Activated naive CD4-positive, alpha-beta T cell treated with anti-CD3 and anti-CD28 coated beads, Interleukin-2, amount 50 U/mL, for 16 hours (primary cell): Measurements from ENCODE around the gene FHOD1.

Experiments
- DNase-seq: peaks from one replicate; pipeline ENCODE4 v3.0.0-alpha.2; 2020

The FHOD1 gene

GRCh38 chr16:67206838-67207248 is 40.4 kb downstream of the FHOD1 start:
- no peak for DNase-seq

- no peak for DNase-seq
These were observed 41.0 kb downstream of the FHOD1 start for GRCh38 chr16:67206129-67206837.

DNA sequence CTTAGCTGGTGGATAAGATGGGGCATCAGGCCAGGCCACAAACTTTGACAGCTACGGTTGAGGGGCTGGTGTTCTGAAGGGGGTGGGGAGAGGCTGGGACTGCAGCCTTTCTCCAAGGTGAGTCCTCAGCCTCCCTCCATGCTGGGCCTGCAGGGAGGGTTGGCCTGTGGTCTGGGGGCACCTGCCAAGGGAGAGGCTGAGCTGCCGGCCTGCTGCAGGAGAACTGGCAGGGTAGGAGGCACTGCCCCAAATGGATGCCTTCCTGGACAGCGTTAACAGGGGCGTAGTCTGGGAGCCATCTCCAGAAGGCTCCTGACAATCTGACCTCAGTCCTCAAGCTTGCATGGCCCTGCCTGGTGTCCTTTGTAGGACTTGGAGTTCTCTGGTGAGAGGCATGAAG is 43.2 kb downstream of the FHOD1 start:
- DNase-seq, result no peak

GRCh38 chr16:67202956-67203493 is 44.3 kb downstream of the FHOD1 start:
- DNase-seq, result no peak

GRCh38 chr16:67202426-67202825 is 44.9 kb downstream of the FHOD1 start:
- DNase-seq, result no peak

DNA sequence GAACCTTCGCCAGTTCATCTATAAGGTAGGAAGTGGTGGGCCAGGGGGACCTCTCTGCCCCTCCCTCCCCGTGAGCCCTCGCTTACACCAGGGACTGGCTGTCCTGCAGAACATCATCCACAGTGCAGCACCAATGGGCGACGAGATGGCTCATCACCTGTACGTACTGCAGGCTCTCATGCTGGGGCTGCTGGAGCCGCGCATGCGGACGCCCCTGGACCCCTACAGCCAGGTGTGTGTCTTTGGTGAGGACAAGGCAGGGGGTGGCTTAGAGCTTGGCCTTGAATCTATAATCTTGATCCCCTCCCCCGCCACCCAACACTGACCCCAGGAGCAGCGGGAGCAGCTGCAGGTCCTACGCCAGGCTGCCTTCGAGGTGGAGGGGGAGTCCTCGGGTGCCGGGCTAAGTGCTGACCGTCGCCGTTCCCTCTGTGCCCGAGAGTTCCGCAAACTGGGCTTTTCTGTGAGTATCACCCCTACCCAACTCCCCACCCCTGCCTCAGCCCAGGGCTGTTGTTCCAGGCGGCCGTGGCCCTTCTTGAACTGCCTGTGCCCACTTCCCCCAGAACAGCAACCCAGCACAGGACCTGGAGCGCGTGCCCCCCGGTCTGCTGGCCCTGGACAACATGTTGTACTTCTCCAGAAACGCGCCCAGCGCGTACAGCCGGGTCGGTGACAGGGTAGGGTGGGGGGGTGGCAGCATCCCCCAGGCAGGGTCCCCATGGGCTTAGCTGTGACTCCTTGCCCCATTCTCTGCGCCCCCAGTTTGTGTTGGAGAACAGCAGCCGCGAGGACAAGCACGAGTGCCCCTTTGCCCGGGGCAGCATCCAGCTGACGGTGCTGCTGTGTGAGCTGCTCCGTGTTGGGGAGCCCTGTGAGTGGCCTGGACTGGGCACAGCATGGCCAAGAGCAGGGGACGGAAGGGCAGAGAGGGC is 45.6 kb downstream of the FHOD1 start:
- no peak for DNase-seq

GRCh38 chr16:67200491-67200890 is 46.8 kb downstream of the FHOD1 start:
- DNase-seq, result no peak

GRCh38 chr16:67199808-67200198 is 47.5 kb downstream of the FHOD1 start:
- no peak for DNase-seq

GRCh38 chr16:67199011-67199807 is 48.1 kb downstream of the FHOD1 start, which contains the start of gene ELMO3:
ELMO3 (plus strand) TSS chr16:67199131; CDS start chr16:67199327, 196 bp downstream.
- DNase-seq, result no peak

DNA sequence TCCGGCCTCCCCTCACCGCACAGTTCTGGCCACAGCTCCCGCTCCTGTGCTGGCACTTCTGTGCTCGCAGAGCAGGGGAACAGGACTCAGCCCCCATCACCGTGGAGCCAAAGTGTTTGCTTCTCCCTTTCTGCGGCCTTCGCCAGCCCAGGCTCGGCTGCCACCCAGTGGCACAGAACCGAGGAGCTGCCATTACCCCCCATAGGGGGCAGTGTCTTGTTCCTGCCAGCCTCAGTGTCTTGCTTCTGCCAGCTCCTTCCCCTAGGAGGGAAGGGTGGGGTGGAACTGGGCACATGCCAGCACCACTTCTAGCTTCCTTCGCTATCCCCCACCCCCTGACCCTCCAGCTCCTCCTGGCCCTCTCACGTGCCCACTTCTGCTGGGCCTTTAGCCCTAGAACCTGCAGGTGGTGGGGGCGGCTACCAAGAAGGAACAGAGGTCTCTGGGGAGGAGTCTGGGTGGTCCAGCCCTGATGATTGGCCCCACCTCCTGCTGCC is 49.0 kb downstream of the FHOD1 start:
- DNase-seq, result no peak

DNA sequence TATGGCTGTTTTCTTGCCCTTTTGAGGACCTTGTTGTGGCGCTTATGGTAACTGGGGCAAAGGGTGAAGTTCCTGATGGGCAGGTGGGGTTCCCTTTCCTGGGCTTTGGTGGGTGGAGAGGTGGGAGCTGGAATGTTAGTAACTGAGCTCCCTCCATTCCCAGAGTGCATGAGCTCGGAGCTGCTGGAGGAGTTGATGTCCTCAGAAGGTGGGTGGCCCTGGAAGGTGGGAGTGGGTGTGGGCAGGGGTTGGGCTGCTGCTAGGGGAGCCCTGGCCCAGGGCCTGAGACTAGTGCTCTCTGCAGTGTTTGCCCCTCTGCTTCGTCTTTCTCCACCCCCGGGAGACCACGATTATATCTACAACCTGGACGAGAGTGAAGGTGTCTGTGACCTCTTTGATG is 49.6 kb downstream of the FHOD1 start:
- no peak for DNase-seq

DNA sequence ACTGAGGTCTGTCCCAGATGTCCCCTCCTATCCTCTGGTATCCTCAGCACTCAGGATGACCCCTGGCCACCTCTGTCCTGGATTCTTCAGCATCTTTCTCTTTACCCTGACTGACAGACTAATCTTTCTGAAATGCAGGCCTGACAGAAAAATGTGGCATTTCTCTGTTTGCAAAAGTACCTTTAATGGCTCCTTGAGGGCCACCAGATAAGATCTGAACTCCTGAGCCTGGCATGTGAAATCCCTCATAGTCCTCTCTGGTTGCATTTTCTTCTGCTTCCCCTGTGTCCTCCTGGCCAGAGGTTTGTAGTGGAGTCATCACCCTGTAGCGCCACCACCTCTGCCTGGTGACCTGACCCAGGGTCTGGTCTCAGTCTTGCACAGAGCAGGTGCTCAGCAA is 50.4 kb downstream of the FHOD1 start:
- no peak for DNase-seq

- DNase-seq, result no peak
These were observed 51.6 kb downstream of the FHOD1 start for GRCh38 chr16:67195676-67196075.

- DNase-seq, result no peak
These were observed 53.0 kb downstream of the FHOD1 start for GRCh38 chr16:67194260-67194659.

- DNase-seq, result no peak
These were observed 53.7 kb downstream of the FHOD1 start for GRCh38 chr16:67193536-67193935.

- no peak for DNase-seq
These were observed 54.4 kb downstream of the FHOD1 start for GRCh38 chr16:67192781-67193361.

GRCh38 chr16:67191995-67192681 is 55.1 kb downstream of the FHOD1 start, which contains the start of gene E2F4:
E2F4 (plus strand) TSS chr16:67192155; CDS start chr16:67192228, 73 bp downstream.
- DNase-seq, result peak; percentile 86

DNA sequence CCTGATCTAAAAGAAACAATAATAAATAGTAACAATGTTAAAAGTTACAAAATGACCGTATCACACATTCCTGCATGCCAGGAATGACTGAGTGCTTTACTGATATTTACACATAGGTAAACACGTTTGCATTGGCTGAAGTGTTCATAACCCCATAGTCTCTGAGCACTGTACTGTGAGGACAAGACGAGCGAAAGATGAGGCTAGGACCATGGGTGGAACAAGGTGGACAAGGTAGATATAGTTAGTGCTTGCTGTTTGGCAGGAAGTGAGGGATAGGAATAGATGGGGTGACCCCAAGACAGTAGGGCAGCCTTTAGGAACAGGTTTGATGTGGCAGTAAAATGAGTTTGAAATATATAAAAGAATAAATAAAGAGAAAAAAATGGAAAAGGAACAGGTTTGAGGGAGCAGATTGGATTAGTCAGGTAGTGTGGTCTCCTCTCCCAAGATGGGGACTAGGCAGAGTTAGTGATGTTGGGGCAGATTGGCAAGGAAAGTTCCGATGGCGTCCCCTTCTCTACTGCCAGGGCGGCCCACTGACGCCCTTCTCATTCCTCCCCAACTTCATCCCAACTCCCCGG is 55.8 kb downstream of the FHOD1 start:
- no peak for DNase-seq

DNA sequence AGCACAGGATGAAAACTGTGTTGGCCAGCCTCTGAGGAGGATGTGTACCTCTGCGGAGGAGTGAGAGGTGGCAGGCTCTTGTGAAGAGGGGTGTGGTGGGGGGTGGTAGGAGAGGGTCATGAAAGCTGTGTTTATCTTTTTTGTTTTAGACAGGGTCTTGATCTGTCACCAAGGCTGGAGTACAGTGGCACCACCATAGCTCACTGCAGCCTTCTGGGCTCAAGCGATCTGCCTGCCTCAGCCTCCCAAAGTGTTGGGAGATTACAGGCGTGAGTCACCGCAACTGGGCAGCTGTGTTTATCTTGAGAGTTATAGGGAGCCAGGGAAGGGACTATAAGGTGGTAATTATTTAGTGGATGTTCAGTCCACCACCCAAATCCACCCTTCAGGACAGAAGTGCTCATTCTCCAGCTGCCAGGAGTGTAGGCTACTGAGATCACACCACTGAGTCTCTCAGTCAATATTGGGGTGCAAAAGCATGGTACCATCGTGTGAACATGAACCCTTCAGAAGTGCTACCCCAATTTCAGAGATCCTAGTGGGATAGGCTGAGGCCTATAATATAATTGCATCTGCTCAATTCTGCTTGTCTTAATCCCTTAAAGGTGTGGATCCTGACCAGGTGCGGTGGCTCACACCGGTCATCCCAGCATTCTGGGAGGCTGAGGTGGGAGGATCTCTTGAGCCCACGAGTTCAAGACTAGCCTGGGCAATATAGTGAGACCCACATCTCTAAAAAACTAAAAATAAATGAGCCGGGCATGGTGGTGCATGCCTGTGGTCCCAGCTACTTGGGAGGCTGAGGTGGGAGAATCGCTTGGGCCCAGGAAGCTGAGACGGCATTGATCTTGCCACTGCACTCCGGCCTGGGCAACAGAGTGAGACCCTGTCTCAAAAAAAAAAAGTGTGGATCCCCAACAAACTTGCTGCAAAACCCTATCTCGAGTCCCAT is 56.6 kb downstream of the FHOD1 start:
- no peak for DNase-seq

DNA sequence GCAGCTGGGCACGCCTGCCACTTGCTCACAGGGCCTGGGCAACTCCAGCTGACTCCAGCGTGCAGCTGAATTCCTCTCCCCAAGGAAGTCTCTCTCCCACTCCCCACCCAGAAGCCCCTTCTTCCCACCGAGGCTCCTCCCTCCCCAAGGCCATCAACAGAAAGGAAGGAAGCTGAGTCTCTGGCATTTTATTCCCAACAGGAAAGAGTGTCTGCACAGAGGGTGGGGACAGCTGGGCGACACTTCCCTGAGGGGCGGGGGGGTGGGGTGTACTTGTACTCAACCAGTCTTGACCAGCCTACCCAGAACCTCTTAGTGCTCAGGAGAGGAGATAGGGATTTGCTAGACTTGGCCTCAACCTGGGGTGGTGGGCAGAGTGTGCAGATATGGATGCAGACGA is 57.2 kb downstream of the FHOD1 start, which contains the start of gene EXOC3L1:
TSS of gene EXOC3L1 (minus strand) at position 96 of the 400 bp plus-strand sequence. CDS start 460 bp downstream, outside the sequence.
- DNase-seq, result no peak
